ENCODE data around the gene OR2M2. TPM values are rescaled to one million over a fixed set of nuclear protein-coding genes. Genes with fewer than 3 reads are reported as not detected.

OR2M2 gene
- total RNA-seq, 2 donors from 2014 or later: not detected

- H3K36me3 Mint-ChIP-seq (ENCODE audit: low read depth): no peaks in the 10 kb centered on the region
- H3K27ac Mint-ChIP-seq: no peak overlapping the region
- H3K4me3 Mint-ChIP-seq: no peak overlapping the region
- H3K4me1 Mint-ChIP-seq: no peaks in the 10 kb centered on the region
- no peaks in the 10 kb centered on the region for H3K36me3 ChIP-seq (ENCODE audit: control insufficient read depth, insufficient read depth, low read length)
- no peaks in the 10 kb centered on the region for H3K27me3 ChIP-seq (ENCODE audit: control insufficient read depth, insufficient read depth, low read length, poor library complexity, severe bottlenecking)
- no peak overlapping the region for H3K9ac ChIP-seq (ENCODE audit: extremely low read depth, low read length, poor library complexity, severe bottlenecking)
- peaks cover 47% of the 10 kb centered on the region for H3K9me3 Mint-ChIP-seq
- no peak for TF ChIP-seq CTCF (conservative IDR thresholded peaks at IDR 0.05)
- no peak for DNase-seq
- 72 to 77% methylated on average over 9 to 12 of the region's 12 CpGs for WGBS, 2 experiments (ENCODE audit: insufficient coverage in 1 of 2, insufficient read length in 1 of 2)
- H3K27me3 Mint-ChIP-seq (ENCODE audit: insufficient read depth): no peaks in the 10 kb centered on the region
- H3K4me3 ChIP-seq (ENCODE audit: low read length): no peak overlapping the region
- no peaks in the 10 kb centered on the region for H3K4me1 ChIP-seq (ENCODE audit: control insufficient read depth, insufficient read depth, low read length)
- peaks cover 49% of the 10 kb centered on the region for H3K9me3 ChIP-seq (ENCODE audit: control insufficient read depth, low read length)
- no peak overlapping the region for H3K27ac ChIP-seq (ENCODE audit: low read depth, low read length)
These were observed 10.6 kb upstream of the OR2M2 start for GRCh38 chr1:248164031-248164430.

- Mint-ChIP-seq H3K27me3 (ENCODE audit: insufficient read depth) (no peaks in the 10 kb centered on the region), H3K27ac (no peak overlapping the region), H3K9me3 (peaks cover 36% of the 10 kb centered on the region), H3K4me3 (no peak overlapping the region), H3K36me3 (ENCODE audit: low read depth) (no peaks in the 10 kb centered on the region), H3K4me1 (no peaks in the 10 kb centered on the region)
- WGBS, 2 experiments (ENCODE audit: insufficient coverage in 1 of 2, insufficient read length in 1 of 2): 72 to 87% methylated on average over 5 to 14 of the region's 14 CpGs
- Histone ChIP-seq H3K4me3 (ENCODE audit: low read length) (no peak overlapping the region), H3K27ac (ENCODE audit: low read depth, low read length) (no peak overlapping the region), H3K27me3 (ENCODE audit: control insufficient read depth, insufficient read depth, low read length, poor library complexity, severe bottlenecking) (no peaks in the 10 kb centered on the region), H3K9me3 (ENCODE audit: control insufficient read depth, low read length) (peaks cover 38% of the 10 kb centered on the region), H3K36me3 (ENCODE audit: control insufficient read depth, insufficient read depth, low read length) (no peaks in the 10 kb centered on the region), H3K4me1 (ENCODE audit: control insufficient read depth, insufficient read depth, low read length) (no peaks in the 10 kb centered on the region), H3K9ac (ENCODE audit: extremely low read depth, low read length, poor library complexity, severe bottlenecking) (no peak overlapping the region)
- DNase-seq: no peak
- no peak for TF ChIP-seq CTCF (conservative IDR thresholded peaks at IDR 0.05)
These were observed 9.4 kb upstream of the OR2M2 start for GRCh38 chr1:248165186-248165585.

GRCh38 chr1:248183996-248184395 is 9.4 kb downstream of the OR2M2 start:
- H3K36me3 Mint-ChIP-seq (ENCODE audit: low read depth): no peaks in the 10 kb centered on the region
- Histone ChIP-seq H3K9me3 (ENCODE audit: control insufficient read depth, low read length) (peaks cover 75% of the 10 kb centered on the region), H3K27ac (ENCODE audit: low read depth, low read length) (no peak overlapping the region), H3K4me3 (ENCODE audit: low read length) (no peak overlapping the region), H3K27me3 (ENCODE audit: control insufficient read depth, insufficient read depth, low read length, poor library complexity, severe bottlenecking) (no peaks in the 10 kb centered on the region), H3K4me1 (ENCODE audit: control insufficient read depth, insufficient read depth, low read length) (no peaks in the 10 kb centered on the region), H3K9ac (ENCODE audit: extremely low read depth, low read length, poor library complexity, severe bottlenecking) (no peak overlapping the region), H3K36me3 (ENCODE audit: control insufficient read depth, insufficient read depth, low read length) (no peaks in the 10 kb centered on the region)
- no peaks in the 10 kb centered on the region for H3K27me3 Mint-ChIP-seq (ENCODE audit: insufficient read depth)
- no peak for DNase-seq
- peaks cover 87% of the 10 kb centered on the region for H3K9me3 Mint-ChIP-seq
- no peak overlapping the region for H3K27ac Mint-ChIP-seq
- 60% methylated on average over 7 of the region's 7 CpGs; no CpG with 5 or more reads in 1 of the 2 experiments for WGBS, 2 experiments (ENCODE audit: insufficient coverage in 1 of 2, insufficient read length in 1 of 2)
- no peak for TF ChIP-seq CTCF (conservative IDR thresholded peaks at IDR 0.05)
- no peaks in the 10 kb centered on the region for H3K4me1 Mint-ChIP-seq
- no peak overlapping the region for H3K4me3 Mint-ChIP-seq

All from endodermal cell (in vitro differentiated cells).